Right cardiac atrium (tissue), 5 donors: Measurements from ENCODE around the gene ADRM1. TPM values are rescaled to one million over a fixed set of nuclear protein-coding genes. Genes with fewer than 3 reads are reported as not detected.

Source experiments
- ATAC-seq, 2 donors: fragments of 200-7000 bp; cut with Tn5 transposase; one replicate each; pipeline versions ENCODE4 v1.8.0 to v1.9.1; 2020; ENCODE audit warnings: moderate library complexity in 2 of 2, mild to moderate bottlenecking in 1 of 2
- DNase-seq, 3 donors: peaks; one replicate each; pipeline ENCODE4 v3.0.0-alpha.2; 2020
- H3K27ac ChIP-seq: one replicate; pipeline ENCODE4 v1.5.1; 2013; ENCODE audit warnings: mild to moderate bottlenecking, low read length, control low read depth, moderate library complexity
- H3K27me3 ChIP-seq: one replicate; pipeline ENCODE4 v1.6.1; 2013; ENCODE audit not compliant: control insufficient read depth, insufficient read depth
- H3K4me1 ChIP-seq: one replicate; pipeline ENCODE4 v1.6.1; 2013; ENCODE audit warnings: low read length; ENCODE audit not compliant: control insufficient read depth, insufficient read depth
- H3K4me3 ChIP-seq: one replicate; pipeline ENCODE4 v1.5.1; 2013; ENCODE audit warnings: low read length, control low read depth
- H3K9me3 ChIP-seq: one replicate; pipeline ENCODE4 v1.6.1; 2013; ENCODE audit warnings: low read length; ENCODE audit not compliant: control insufficient read depth
- WGBS: extraction: QIAGEN DNeasy Blood & Tissue Kit; methylation state at CpG from one replicate; pipeline ENCODE4 v1.1.7; 2013; 5-methylcytosine and 5-hydroxymethylcytosine counted together
- intact Hi-C, 4 donors: fragments of 100-400 bp; cut with DNase I; formaldehyde crosslinking; loops; one replicate each; pipeline versions ENCODE4 v1.11.0 to v1.14.0; 2022 to 2023
- polyA plus RNA-seq: library from polyadenylated mRNA; stranded (reverse); fragments of 200-250 nt; gene quantifications from one replicate; pipeline ENCODE4 v1.2.3, GENCODE V29; 2013
- total RNA-seq, 4 donors: library from RNA; stranded (reverse); fragmentation: NEBNext Ultra II Directional; extraction: Animal tissue kit (Norgen Biotek cat#: 25700); gene quantifications; one replicate each; pipeline ENCODE4 v1.2.1, GENCODE V29; 2021
- donor health status: healthy with polysubstance abuse.
- donor health status: DM: no; HTN: yes; CAD: no.
- donor health status: DM: no; HTN: no; CAD: no.
- donor health status: DM: no; HTN: yes; CAD: no; lungs with severe emphysema.
- donor health status: DM: yes; HTN: yes; CAD: no.

The ADRM1 gene
- total and polyA plus RNA-seq, 5 donors: 65.0 to 87.5 (median 74.2) TPM

GRCh38 chr20:62297449-62298227 is 5.2 kb upstream of the ADRM1 start:
- ATAC-seq (no peak), DNase-seq (no peak)
- Histone ChIP-seq H3K27ac (no peak overlapping the region), H3K27me3 (no peaks in the 10 kb centered on the region), H3K9me3 (no peaks in the 10 kb centered on the region), H3K4me3 (no peak overlapping the region), H3K4me1 (no peaks in the 10 kb centered on the region)
- WGBS: 83% methylated on average over 29 of the region's 29 CpGs
- intact Hi-C loops: loop anchor here in 1 of 4 donors (5.0 to 10.0 kb wide), 2 partner anchors 90 to 113 kb away; partner anchors contain the start of genes MTG2 and RPS21

GRCh38 chr20:62298577-62299249 is 4.1 kb upstream of the ADRM1 start:
- H3K27me3 ChIP-seq: no peaks in the 10 kb centered on the region
- intact Hi-C loops: loop anchor here in 1 of 4 donors (5.0 to 10.0 kb wide), 2 partner anchors 89 to 114 kb away; partner anchors contain the start of genes MTG2 and RPS21
- ATAC-seq: no peak
- 88% methylated on average over 33 of the region's 33 CpGs for WGBS
- peak in 1 of 3 donors; percentile 46 for DNase-seq
- no peaks in the 10 kb centered on the region for H3K4me1 ChIP-seq
- no peak overlapping the region for H3K27ac ChIP-seq
- H3K9me3 ChIP-seq: no peaks in the 10 kb centered on the region
- H3K4me3 ChIP-seq: no peak overlapping the region

GRCh38 chr20:62299666-62300236 is 3.0 kb upstream of the ADRM1 start:
- no peak for ATAC-seq
- WGBS: 85% methylated on average over 12 of the region's 12 CpGs

GRCh38 chr20:62300319-62300718 is 2.5 kb upstream of the ADRM1 start:
- intact Hi-C loops: loop anchor here in 2 of 4 donors (5.0 kb wide), 2 partner anchors 77 to 82 kb away; no protein-coding TSS in a partner anchor
- Histone ChIP-seq H3K27me3 (no peaks in the 10 kb centered on the region), H3K9me3 (no peaks in the 10 kb centered on the region), H3K4me1 (peaks cover 7% of the 10 kb centered on the region), H3K27ac (no peak overlapping the region), H3K4me3 (no peak overlapping the region)
- 82% methylated on average over 11 of the region's 11 CpGs for WGBS
- ATAC-seq: no peak
- DNase-seq: peak in 1 of 3 donors; percentile 45

More at GRCh38 chr20:62299666-62300236, 3.0 kb upstream of the ADRM1 start:
- intact Hi-C loops: loop anchor here in 3 of 4 donors (5.0 to 10.0 kb wide), 4 partner anchors 78 to 115 kb away; partner anchors contain the start of genes MTG2 (in 1 of the 3) and RPS21 (in 1 of the 3)
- no peak overlapping the region for H3K4me3 ChIP-seq
- peaks cover 4% of the 10 kb centered on the region for H3K4me1 ChIP-seq
- H3K9me3 ChIP-seq: no peaks in the 10 kb centered on the region
- no peaks in the 10 kb centered on the region for H3K27me3 ChIP-seq
- peak in 1 of 3 donors; percentile 52 for DNase-seq
- H3K27ac ChIP-seq: no peak overlapping the region

GRCh38 chr20:62301111-62301668 is 1.6 kb upstream of the ADRM1 start:
- H3K27me3 ChIP-seq: no peaks in the 10 kb centered on the region
- 90% methylated on average over 11 of the region's 11 CpGs for WGBS
- DNase-seq (peak in 1 of 3 donors; percentile 32), ATAC-seq (no peak)
- H3K9me3 ChIP-seq: no peaks in the 10 kb centered on the region
- intact Hi-C loops: loop anchor here in 2 of 4 donors (5.0 kb wide), 2 partner anchors 76 to 81 kb away; no protein-coding TSS in a partner anchor
- no peak overlapping the region for H3K4me3 ChIP-seq
- peaks cover 7% of the 10 kb centered on the region for H3K4me1 ChIP-seq
- no peak overlapping the region for H3K27ac ChIP-seq

- intact Hi-C loops: loop anchor here in 3 of 4 donors (2.0 to 5.0 kb wide), 3 partner anchors 75 to 81 kb away; no protein-coding TSS in a partner anchor
- WGBS: 2% methylated on average over 24 of the region's 24 CpGs
- H3K4me1 ChIP-seq: peaks cover 7% of the 10 kb centered on the region
These were observed 940 bp upstream of the ADRM1 start for GRCh38 chr20:62301773-62302340.

GRCh38 chr20:62303062-62303339 is 204 bp downstream of the ADRM1 start:
- Histone ChIP-seq H3K27ac (peak overlapping the region; percentile 79), H3K4me3 (peak overlapping the region; percentile 87), H3K27me3 (no peaks in the 10 kb centered on the region), H3K9me3 (no peaks in the 10 kb centered on the region), H3K4me1 (peaks cover 7% of the 10 kb centered on the region)
- DNase-seq: no peak
- intact Hi-C loops: loop anchor here in 3 of 4 donors (2.0 to 5.0 kb wide), 3 partner anchors 74 to 80 kb away; no protein-coding TSS in a partner anchor
- no peak for ATAC-seq
- WGBS: under 1% methylated on average over 39 of the region's 39 CpGs

More at GRCh38 chr20:62301773-62302340, 940 bp upstream of the ADRM1 start:
- H3K4me3 ChIP-seq: peak overlapping the region; percentile 54
- no peaks in the 10 kb centered on the region for H3K9me3 ChIP-seq
- DNase-seq (peak; percentile 95 to 98 (median 96)), ATAC-seq (peak; percentile 66 to 67)
- H3K27ac ChIP-seq: peak overlapping the region; percentile 96
- no peaks in the 10 kb centered on the region for H3K27me3 ChIP-seq

GRCh38 chr20:62303340-62304226 is 786 bp downstream of the ADRM1 start:
- Histone ChIP-seq H3K4me3 (peak overlapping the region; percentile 87), H3K27me3 (no peaks in the 10 kb centered on the region), H3K4me1 (peaks cover 7% of the 10 kb centered on the region), H3K27ac (peak overlapping the region; percentile 79), H3K9me3 (no peaks in the 10 kb centered on the region)
- intact Hi-C loops: loop anchor here in 3 of 4 donors (2.0 to 5.0 kb wide), 3 partner anchors 74 to 79 kb away; no protein-coding TSS in a partner anchor
- ATAC-seq: no peak
- peak; percentile 46 to 74 (median 71) for DNase-seq
- WGBS: 2% methylated on average over 66 of the region's 66 CpGs

- no peak for ATAC-seq
- peak; percentile 25 to 64 (median 56) for DNase-seq
- Histone ChIP-seq H3K9me3 (no peaks in the 10 kb centered on the region), H3K4me3 (peak overlapping the region; percentile 87), H3K4me1 (peaks cover 7% of the 10 kb centered on the region), H3K27ac (no peak overlapping the region), H3K27me3 (no peaks in the 10 kb centered on the region)
- intact Hi-C loops: loop anchor here in 2 of 4 donors (5.0 kb wide), 2 partner anchors 73 to 78 kb away; no protein-coding TSS in a partner anchor
- 73% methylated on average over 29 of the region's 29 CpGs for WGBS
These were observed 1.7 kb downstream of the ADRM1 start for GRCh38 chr20:62304331-62305148.
